Upper lobe of right lung (tissue), 1 donor: ENCODE results near the gene FCMR. TPM values are rescaled to one million over a fixed set of nuclear protein-coding genes. Genes with fewer than 3 reads are reported as not detected.

ENCODE experiments used
- ATAC-seq: fragments of 200-7000 bp; cut with Tn5 transposase; one replicate; pipeline ENCODE4 v1.9.1; 2020; ENCODE audit warnings: mild to moderate bottlenecking, moderate library complexity
- DNase-seq: peaks from one replicate; pipeline ENCODE4 v3.0.0-alpha.2; 2020
- H3K27ac ChIP-seq: fragments of 200-600 bp; one replicate; pipeline ENCODE4 v1.8.0; 2022
- H3K27me3 ChIP-seq: fragments of 200-600 bp; one replicate; pipeline ENCODE4 v1.8.0; 2022; ENCODE audit warnings: mild to moderate bottlenecking
- H3K36me3 ChIP-seq: fragments of 200-600 bp; one replicate; pipeline ENCODE4 v1.8.0; 2022
- H3K4me1 ChIP-seq: fragments of 200-600 bp; one replicate; pipeline ENCODE4 v1.8.0; 2022
- H3K4me3 ChIP-seq: fragments of 200-600 bp; one replicate; pipeline ENCODE4 v1.8.0; 2022; ENCODE audit warnings: mild to moderate bottlenecking
- H3K9me3 ChIP-seq: fragments of 200-600 bp; one replicate; pipeline ENCODE4 v1.8.0; 2022
- CTCF ChIP-seq: fragments of 200-600 bp; IDR thresholded peaks from one replicate; pipeline ENCODE4 v1.8.0; 2022; ENCODE audit warnings: antibody characterized with exemption
- intact Hi-C: fragments of 100-400 bp; cut with DNase I; formaldehyde crosslinking; loops from one replicate; pipeline ENCODE4 v1.11.0; 2022
- total RNA-seq: library from RNA; stranded (reverse); fragmentation: NEBNext Ultra II Directional; extraction: Animal tissue kit (Norgen Biotek cat#: 25700); gene quantifications from one replicate; pipeline ENCODE4 v1.2.1, GENCODE V29; 2021
- donor health status: DM: no; HTN: yes; CAD: no; lungs with severe emphysema.

Gene FCMR
- total RNA-seq, 1 donor from 2014 or later: 12.6 TPM

DNA sequence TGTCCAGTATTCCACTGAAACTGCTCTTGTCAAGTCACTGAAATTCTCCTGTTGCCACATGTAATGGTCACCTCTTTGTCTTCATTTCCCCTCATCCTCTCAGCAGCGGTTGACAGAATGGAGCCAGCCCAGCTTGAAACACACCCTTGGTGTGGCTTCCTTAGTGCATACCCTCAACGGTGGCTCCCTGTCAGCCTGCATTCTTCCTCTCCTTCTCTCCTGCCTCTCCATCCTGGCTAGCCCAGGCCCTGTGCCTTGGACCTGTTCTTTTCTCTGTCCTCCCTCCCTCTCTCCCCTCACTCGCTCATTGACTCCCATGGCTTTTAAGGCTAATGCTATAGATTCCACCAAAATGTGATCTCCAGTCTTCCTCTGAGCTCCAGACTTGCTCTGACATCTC lies 3.7 kb downstream of the FCMR start:
- Histone ChIP-seq H3K27me3 (no peaks in the 10 kb centered on the region), H3K4me1 (peaks cover 10% of the 10 kb centered on the region), H3K36me3 (no peaks in the 10 kb centered on the region), H3K4me3 (no peak overlapping the region), H3K9me3 (no peaks in the 10 kb centered on the region), H3K27ac (no peak overlapping the region)
- TF ChIP-seq CTCF: no peak
- ATAC-seq: no peak
- no peak for DNase-seq
- intact Hi-C loops: no loop called here

DNA sequence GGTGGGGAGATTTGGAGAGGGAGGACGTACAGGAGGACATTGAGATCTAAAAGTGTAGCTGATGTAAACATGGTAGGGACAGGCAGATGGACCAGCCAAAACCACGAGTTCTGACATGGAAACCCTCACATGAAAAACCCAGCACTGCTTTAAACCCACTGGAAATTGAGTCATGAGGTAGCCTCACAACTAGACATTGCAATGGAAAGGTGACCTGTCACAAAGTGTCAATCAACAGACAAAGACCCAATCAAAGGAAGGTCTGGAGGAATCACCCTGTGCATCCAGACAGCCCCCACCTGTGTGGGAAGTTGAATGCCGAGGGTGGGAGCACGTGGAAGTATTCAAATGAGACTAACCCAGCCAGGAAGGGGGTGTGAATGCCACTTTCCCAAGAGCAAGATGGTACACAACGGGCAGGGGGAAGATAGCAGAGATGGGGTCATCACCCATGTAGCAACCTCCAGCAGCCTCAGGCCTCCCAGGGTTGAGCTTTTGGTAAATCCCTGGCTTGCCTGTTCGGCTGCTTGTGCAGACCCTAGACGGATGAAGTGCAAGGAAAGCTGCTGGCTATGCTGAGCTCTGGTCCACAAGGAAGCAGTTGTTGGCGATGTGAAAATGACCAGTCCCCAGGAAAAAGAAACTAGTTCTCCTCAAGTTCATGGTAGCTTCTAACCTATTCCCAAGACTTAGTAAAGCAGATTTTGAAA lies 5.6 kb downstream of the FCMR start:
- Histone ChIP-seq H3K4me1 (peaks cover 5% of the 10 kb centered on the region), H3K27me3 (no peaks in the 10 kb centered on the region), H3K36me3 (no peaks in the 10 kb centered on the region), H3K4me3 (no peak overlapping the region), H3K27ac (no peak overlapping the region), H3K9me3 (no peaks in the 10 kb centered on the region)
- intact Hi-C loops: no loop called here
- DNase-seq: no peak
- TF ChIP-seq CTCF: no peak
- no peak for ATAC-seq

DNA sequence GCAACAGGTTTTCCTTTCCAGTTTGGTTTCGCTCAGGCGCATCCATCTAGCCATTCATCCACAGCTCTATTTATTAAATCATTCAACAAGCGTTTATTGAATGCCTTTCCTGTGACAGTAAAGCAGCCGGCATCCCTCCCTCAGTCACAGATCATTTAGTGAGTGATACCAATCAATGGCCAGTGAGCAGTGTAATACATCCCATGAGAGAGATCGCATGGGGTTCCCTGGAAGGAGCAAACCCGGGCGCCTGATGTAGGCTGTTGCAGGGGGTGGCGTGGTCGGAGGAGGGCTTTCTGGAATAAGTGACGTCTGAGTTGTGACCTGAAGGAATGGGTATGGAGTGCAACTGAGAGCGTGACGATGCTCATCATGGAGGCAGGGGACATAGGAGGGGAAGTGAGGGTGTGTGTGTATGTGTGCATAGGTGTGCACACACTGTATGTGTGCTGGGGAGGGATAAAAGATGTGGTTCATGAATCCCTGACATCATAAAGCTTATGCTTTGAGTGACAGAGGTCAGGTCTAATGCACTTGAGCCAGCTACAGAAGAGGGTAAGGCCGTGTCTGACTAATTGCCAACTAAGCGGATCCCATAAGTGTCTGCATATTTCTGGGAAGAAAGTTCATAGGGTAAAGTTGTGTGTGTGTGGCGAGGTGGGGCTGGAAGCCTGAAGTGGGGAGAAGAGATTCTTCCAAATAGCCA lies 6.6 kb downstream of the FCMR start:
- Histone ChIP-seq H3K4me3 (no peak overlapping the region), H3K27ac (no peak overlapping the region), H3K4me1 (peaks cover 12% of the 10 kb centered on the region), H3K27me3 (no peaks in the 10 kb centered on the region), H3K36me3 (no peaks in the 10 kb centered on the region), H3K9me3 (no peaks in the 10 kb centered on the region)
- no peak for ATAC-seq
- no peak for TF ChIP-seq CTCF
- intact Hi-C loops: no loop called here
- no peak for DNase-seq

- Histone ChIP-seq H3K9me3 (no peaks in the 10 kb centered on the region), H3K36me3 (no peaks in the 10 kb centered on the region), H3K27ac (no peak overlapping the region), H3K27me3 (no peaks in the 10 kb centered on the region), H3K4me3 (no peak overlapping the region), H3K4me1 (peaks cover 21% of the 10 kb centered on the region)
- no peak for TF ChIP-seq CTCF
- no peak for ATAC-seq
- no peak for DNase-seq
- intact Hi-C loops: no loop called here
Measured at GRCh38 chr1:206913766-206914537, 7.8 kb downstream of the FCMR start.

DNA sequence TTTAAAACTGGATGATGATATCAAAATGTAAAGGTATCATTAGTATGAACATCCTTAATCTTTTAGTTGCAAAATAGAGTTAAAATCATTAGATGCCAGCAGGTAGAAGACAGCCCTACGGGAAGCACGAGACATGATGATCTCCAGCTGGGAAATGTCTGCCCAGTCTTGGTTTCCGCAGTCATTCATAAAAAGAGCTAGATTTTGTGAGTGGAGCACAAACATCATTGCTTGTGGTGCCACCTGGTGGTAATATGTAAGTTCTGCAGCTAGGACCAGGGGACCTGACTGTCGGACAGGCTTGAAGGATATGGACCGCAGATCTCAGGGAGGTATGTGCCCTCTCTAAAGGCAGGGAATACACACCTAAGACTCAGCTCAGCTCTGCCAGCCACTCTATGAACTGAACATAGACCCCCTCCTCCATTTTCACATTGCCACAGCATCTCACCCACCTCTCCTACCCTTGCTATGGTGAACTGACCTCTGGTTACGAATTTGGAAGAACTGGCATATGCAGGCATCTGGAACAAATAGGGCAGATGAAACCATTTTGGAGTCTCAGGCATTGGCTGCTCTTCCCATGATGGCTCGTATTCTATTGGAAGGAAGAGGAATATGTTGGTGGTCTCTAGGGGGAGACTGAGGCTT lies 9.2 kb downstream of the FCMR start:
- TF ChIP-seq CTCF: peak; percentile 90
- Histone ChIP-seq H3K9me3 (no peaks in the 10 kb centered on the region), H3K4me3 (no peak overlapping the region), H3K36me3 (no peaks in the 10 kb centered on the region), H3K4me1 (peaks cover 29% of the 10 kb centered on the region), H3K27me3 (no peaks in the 10 kb centered on the region), H3K27ac (no peak overlapping the region)
- intact Hi-C loops: no loop called here
- peak; percentile 68 for ATAC-seq
- DNase-seq: no peak
